Type B pancreatic cell (in vitro differentiated cells): ENCODE results near the gene SYNDIG1. TPM values are rescaled to one million over a fixed set of nuclear protein-coding genes. Genes with fewer than 3 reads are reported as not detected.

Source experiments
- DNase-seq: peaks from one replicate; pipeline ENCODE4 v3.0.0; 2021; ENCODE audit warnings: mixed read lengths; ENCODE audit not compliant: unreplicated experiment; ENCODE audit errors: extremely low spot score
- H3K27ac Mint-ChIP-seq: 2 replicates; pipeline ENCODE4 v1.8.0; 2021; ENCODE audit warnings: mild to moderate bottlenecking, mixed read lengths
- H3K27me3 Mint-ChIP-seq: 2 replicates; pipeline ENCODE4 v1.8.0; 2021; ENCODE audit warnings: mixed read lengths
- H3K36me3 Mint-ChIP-seq: 2 replicates; pipeline ENCODE4 v1.8.0; 2021; ENCODE audit warnings: mixed read lengths
- H3K4me1 Mint-ChIP-seq: one replicate; pipeline ENCODE4 v1.8.0; 2021; ENCODE audit warnings: mixed read lengths; ENCODE audit not compliant: unreplicated experiment
- H3K4me3 Mint-ChIP-seq: 2 replicates; pipeline ENCODE4 v1.8.0; 2021; ENCODE audit warnings: mild to moderate bottlenecking, mixed read lengths
- H3K9me3 Mint-ChIP-seq: 2 replicates; pipeline ENCODE4 v1.8.0; 2021; ENCODE audit warnings: mixed read lengths
- CTCF ChIP-seq: fragments of 200-600 bp; sonication (generic); conservative IDR thresholded peaks from 2 replicates; pipeline ENCODE4 v1.5.0; 2021; ENCODE audit warnings: antibody characterized with exemption, mild to moderate bottlenecking
- total RNA-seq: library from RNA; stranded (reverse); gene quantifications from 2 replicates; pipeline ENCODE4 v1.2.1, GENCODE V29; 2021; ENCODE audit warnings: low replicate concordance

Gene SYNDIG1
- total RNA-seq, 1 donor from 2014 or later = 4.3 TPM

DNA sequence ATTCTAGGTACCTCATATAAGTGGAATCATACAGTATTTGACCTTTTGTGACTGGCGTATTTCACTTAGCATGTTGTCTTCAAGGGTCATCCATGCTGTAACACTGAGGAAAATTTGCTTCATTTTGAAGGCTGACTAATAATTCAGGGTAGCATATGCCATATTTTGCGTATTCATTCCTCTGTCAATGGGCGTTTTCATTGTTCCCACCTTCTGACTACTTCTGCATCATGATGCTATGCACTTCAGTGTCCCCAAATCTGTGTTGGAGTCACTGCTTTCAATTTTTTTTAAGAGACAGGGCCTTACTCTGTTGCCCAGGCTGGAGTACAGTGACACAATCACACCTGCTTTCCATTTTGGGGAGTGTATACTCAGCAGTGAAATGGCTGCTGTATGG lies 51.6 kb downstream of the SYNDIG1 start:
- no peak for TF ChIP-seq CTCF
- Mint-ChIP-seq H3K27me3 (no peaks in the 10 kb centered on the region), H3K27ac (no peak overlapping the region), H3K9me3 (no peaks in the 10 kb centered on the region), H3K4me1 (no peaks in the 10 kb centered on the region), H3K36me3 (no peaks in the 10 kb centered on the region), H3K4me3 (no peak overlapping the region)
- no peak for DNase-seq

DNA sequence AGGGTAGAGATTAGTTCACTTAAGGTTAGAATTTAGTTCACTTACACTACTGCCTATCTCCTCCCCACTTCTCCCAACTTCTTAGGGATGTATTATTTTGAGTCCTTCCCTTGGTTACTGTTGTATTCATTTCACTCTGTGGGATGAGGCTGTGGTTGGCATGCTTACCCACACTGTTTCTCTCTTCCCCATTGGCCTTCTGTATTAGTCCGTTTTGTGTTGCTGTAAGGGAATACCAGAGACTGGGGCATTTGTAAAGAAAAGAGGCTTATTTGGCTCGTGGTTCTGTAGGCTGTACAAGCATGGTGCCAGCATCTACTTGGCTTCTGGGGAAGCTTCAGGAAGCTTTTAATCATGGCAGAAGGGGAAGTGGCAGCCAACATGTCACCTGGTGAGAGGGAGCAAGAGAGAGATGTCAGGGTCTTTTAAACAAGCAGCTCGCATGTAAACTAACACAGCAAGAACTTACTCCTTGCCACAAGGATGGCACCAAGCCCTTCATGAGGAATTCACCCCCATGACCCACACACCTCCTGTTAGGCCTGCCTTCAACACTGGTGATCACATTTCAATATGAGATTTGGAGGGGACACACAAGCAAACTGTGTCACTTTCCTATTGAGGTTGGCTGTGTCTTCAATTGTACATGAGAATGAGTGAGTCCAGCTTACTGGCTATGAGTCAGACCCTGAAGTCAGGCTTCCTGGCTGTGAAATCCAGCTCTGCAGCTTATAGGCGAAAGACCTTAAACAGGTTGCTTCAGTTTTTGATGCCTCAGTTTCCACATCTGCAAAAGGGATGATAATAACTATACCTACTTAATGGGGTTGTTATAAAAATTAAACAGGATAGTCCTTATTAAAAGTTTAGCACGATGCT lies 53.3 kb downstream of the SYNDIG1 start:
- TF ChIP-seq CTCF = no peak
- no peak overlapping the region for H3K4me3 Mint-ChIP-seq
- H3K9me3 Mint-ChIP-seq = no peaks in the 10 kb centered on the region
- H3K27ac Mint-ChIP-seq = no peak overlapping the region
- peaks cover 3% of the 10 kb centered on the region for H3K27me3 Mint-ChIP-seq
- no peaks in the 10 kb centered on the region for H3K36me3 Mint-ChIP-seq
- DNase-seq = no peak
- no peaks in the 10 kb centered on the region for H3K4me1 Mint-ChIP-seq

DNA sequence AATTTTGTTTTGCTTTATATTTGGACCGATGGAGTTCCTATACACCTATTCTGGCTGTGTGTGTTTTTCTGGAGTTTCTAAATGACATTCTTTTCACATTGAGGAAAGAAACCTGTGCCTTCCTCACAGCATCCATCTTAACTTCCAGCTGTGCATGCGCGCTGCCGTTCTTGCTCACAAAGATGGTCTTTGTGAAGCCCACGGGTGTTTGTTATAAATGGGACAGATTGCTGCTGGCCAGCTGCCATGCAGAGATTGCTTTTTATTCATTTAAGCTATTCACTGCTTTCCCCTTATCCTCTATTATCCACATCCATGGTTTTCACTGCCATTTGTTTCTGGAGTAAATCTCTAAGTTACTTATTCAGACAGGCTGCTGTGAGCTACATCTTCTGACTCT lies 54.2 kb downstream of the SYNDIG1 start:
- TF ChIP-seq CTCF = no peak
- H3K9me3 Mint-ChIP-seq = no peaks in the 10 kb centered on the region
- no peaks in the 10 kb centered on the region for H3K4me1 Mint-ChIP-seq
- peaks cover 3% of the 10 kb centered on the region for H3K27me3 Mint-ChIP-seq
- no peak overlapping the region for H3K27ac Mint-ChIP-seq
- no peaks in the 10 kb centered on the region for H3K36me3 Mint-ChIP-seq
- H3K4me3 Mint-ChIP-seq = no peak overlapping the region
- DNase-seq = no peak

- no peak for DNase-seq
- Mint-ChIP-seq H3K36me3 (peaks cover 3% of the 10 kb centered on the region), H3K4me3 (no peak overlapping the region), H3K27me3 (peaks cover 8% of the 10 kb centered on the region), H3K9me3 (peaks cover 7% of the 10 kb centered on the region), H3K27ac (no peak overlapping the region), H3K4me1 (no peaks in the 10 kb centered on the region)
- TF ChIP-seq CTCF = no peak
Observed at GRCh38 chr20:24528583-24529368, 59.3 kb downstream of the SYNDIG1 start.

GRCh38 chr20:24529369-24529719 lies 59.9 kb downstream of the SYNDIG1 start:
- DNase-seq = no peak
- Mint-ChIP-seq H3K36me3 (peaks cover 3% of the 10 kb centered on the region), H3K9me3 (peaks cover 7% of the 10 kb centered on the region), H3K4me3 (no peak overlapping the region), H3K27ac (no peak overlapping the region), H3K4me1 (no peaks in the 10 kb centered on the region), H3K27me3 (peaks cover 8% of the 10 kb centered on the region)
- TF ChIP-seq CTCF = no peak
